RWPE2 (cell line): ENCODE results near the gene NRSN2.
"Not testable (repeated sequence)": the region's sequence is repeated elsewhere in the genome, so short reads cannot be mapped to it uniquely, and the experiment has no call there.

ENCODE experiments used
- ATAC-seq: fragments of 200-7000 bp; cut with Tn5 transposase; 3 replicates; pipeline ENCODE4 v1.9.1; 2021; ENCODE audit warnings: low read depth
- DNase-seq: peaks from one replicate; pipeline ENCODE4 v3.0.0-alpha.2; 2020; ENCODE audit warnings: low spot score
- H3K27ac ChIP-seq: fragments of 450-650 bp; 2 replicates; pipeline ENCODE4 v1.5.1; 2017; ENCODE audit warnings: mild to moderate bottlenecking; ENCODE audit not compliant: poor library complexity, severe bottlenecking
- H3K27me3 ChIP-seq: fragments of 250-450 bp; sonication (Bioruptor Pico); 2 replicates; pipeline ENCODE4 v1.5.1; 2021; ENCODE audit warnings: mild to moderate bottlenecking, moderate library complexity; ENCODE audit not compliant: insufficient read depth, poor library complexity, severe bottlenecking
- H3K36me3 ChIP-seq: fragments of 250-450 bp; sonication (Bioruptor Pico); 2 replicates; pipeline ENCODE4 v1.5.1; 2020; ENCODE audit warnings: low read depth, mild to moderate bottlenecking, moderate library complexity
- H3K4me1 ChIP-seq: fragments of 250-450 bp; sonication (Bioruptor Pico); 2 replicates; pipeline ENCODE4 v1.5.1; 2021; ENCODE audit warnings: mild to moderate bottlenecking, moderate library complexity; ENCODE audit not compliant: insufficient read depth, poor library complexity, severe bottlenecking
- H3K4me3 ChIP-seq: fragments of 250-450 bp; sonication (Bioruptor Pico); 2 replicates; pipeline ENCODE4 v1.5.1; 2021; ENCODE audit warnings: mild to moderate bottlenecking, moderate library complexity; ENCODE audit not compliant: severe bottlenecking
- H3K9me3 ChIP-seq: fragments of 250-450 bp; sonication (Bioruptor Pico); 2 replicates; pipeline ENCODE4 v1.5.1; 2021; ENCODE audit warnings: mild to moderate bottlenecking, moderate library complexity; ENCODE audit not compliant: severe bottlenecking
- CTCF ChIP-seq: fragments of 450-650 bp; IDR thresholded peaks from one replicate; pipeline ENCODE4 v1.5.1; 2017; ENCODE audit warnings: mild to moderate bottlenecking, moderate library complexity; ENCODE audit not compliant: poor library complexity, severe bottlenecking

Gene NRSN2

GRCh38 chr20:384723-385122 lies 37.8 kb downstream of the NRSN2 start:
- TF ChIP-seq CTCF: no peak
- H3K9me3 ChIP-seq: no peaks in the 10 kb centered on the region
- ATAC-seq (no peak), DNase-seq (no peak)
- H3K4me1 ChIP-seq: peaks cover 29% of the 10 kb centered on the region
- H3K36me3 ChIP-seq: peaks cover 84% of the 10 kb centered on the region
- no peak overlapping the region for H3K4me3 ChIP-seq
- H3K27ac ChIP-seq: peak overlapping the region; percentile 95
- H3K27me3 ChIP-seq: no peaks in the 10 kb centered on the region

- H3K36me3 ChIP-seq: peaks cover 91% of the 10 kb centered on the region
- no peak overlapping the region for H3K4me3 ChIP-seq
- TF ChIP-seq CTCF: no peak
- no peaks in the 10 kb centered on the region for H3K9me3 ChIP-seq
- peaks cover 23% of the 10 kb centered on the region for H3K4me1 ChIP-seq
- ATAC-seq: no peak
- peak overlapping the region; percentile 95 for H3K27ac ChIP-seq
- no peak for DNase-seq
- no peaks in the 10 kb centered on the region for H3K27me3 ChIP-seq
Observed at GRCh38 chr20:385448-385847, 38.5 kb downstream of the NRSN2 start.

GRCh38 chr20:386634-387033 lies 39.7 kb downstream of the NRSN2 start:
- DNase-seq, H3K27me3 ChIP-seq, ATAC-seq, H3K4me3 ChIP-seq, H3K9me3 ChIP-seq: not testable (repeated sequence)
- Histone ChIP-seq H3K27ac (peak overlapping the region; percentile 95), H3K36me3 (peaks cover 98% of the 10 kb centered on the region), H3K4me1 (peaks cover 23% of the 10 kb centered on the region)

- Histone ChIP-seq H3K27ac (peak overlapping the region; percentile 95), H3K36me3 (peaks cover 100% of the 10 kb centered on the region), H3K4me1 (peaks cover 21% of the 10 kb centered on the region), H3K4me3 (no peak overlapping the region), H3K27me3 (no peaks in the 10 kb centered on the region), H3K9me3 (no peaks in the 10 kb centered on the region)
- no peak for ATAC-seq
- no peak for TF ChIP-seq CTCF
- DNase-seq: no peak
Observed at GRCh38 chr20:387520-387919, 40.6 kb downstream of the NRSN2 start.

GRCh38 chr20:388034-388994 lies 41.4 kb downstream of the NRSN2 start:
- Histone ChIP-seq H3K27ac (peak overlapping the region; percentile 95), H3K4me1 (peaks cover 14% of the 10 kb centered on the region), H3K27me3 (no peaks in the 10 kb centered on the region), H3K9me3 (no peaks in the 10 kb centered on the region), H3K4me3 (no peak overlapping the region), H3K36me3 (peaks cover 100% of the 10 kb centered on the region)
- no peak for DNase-seq
- TF ChIP-seq CTCF: no peak
- ATAC-seq: no peak
